HG03342 (cell line): ENCODE results near the gene ST14.

Experiments
- ATAC-seq: cut with Tn5 transposase; IDR thresholded peaks from one replicate; pipeline ENCODE4 v1.9.1; 2021; ENCODE audit warnings: mild to moderate bottlenecking, moderate library complexity; ENCODE audit not compliant: unreplicated experiment

Gene ST14

GRCh38 chr11:130133716-130134115, 25.9 kb upstream of the ST14 start:
- no peak for ATAC-seq

- ATAC-seq, result no peak
These were observed 23.5 kb upstream of the ST14 start for GRCh38 chr11:130136107-130136506.

- no peak for ATAC-seq
These were observed 21.6 kb upstream of the ST14 start for GRCh38 chr11:130137999-130138398.

- ATAC-seq, result no peak
These were observed 20.2 kb upstream of the ST14 start for GRCh38 chr11:130139401-130139800.

- ATAC-seq, result no peak
These were observed 17.8 kb upstream of the ST14 start for GRCh38 chr11:130141561-130142341.

- no peak for ATAC-seq
These were observed 15.4 kb upstream of the ST14 start for GRCh38 chr11:130144141-130144540.

- no peak for ATAC-seq
These were observed 14.7 kb upstream of the ST14 start for GRCh38 chr11:130144861-130145281.

GRCh38 chr11:130145311-130145812, 14.2 kb upstream of the ST14 start:
- ATAC-seq, result no peak

- no peak for ATAC-seq
These were observed 13.4 kb upstream of the ST14 start for GRCh38 chr11:130145975-130146776.

- ATAC-seq, result no peak
These were observed 12.8 kb upstream of the ST14 start for GRCh38 chr11:130146796-130147195.

GRCh38 chr11:130148796-130149326, 10.7 kb upstream of the ST14 start:
- no peak for ATAC-seq

GRCh38 chr11:130150790-130151189, 8.8 kb upstream of the ST14 start:
- no peak for ATAC-seq

- ATAC-seq, result no peak
These were observed 8.4 kb upstream of the ST14 start for GRCh38 chr11:130151196-130151595.

- ATAC-seq, result no peak
These were observed 3.2 kb upstream of the ST14 start for GRCh38 chr11:130156108-130157022.

- no peak for ATAC-seq
These were observed 2.5 kb upstream of the ST14 start for GRCh38 chr11:130157101-130157500.

GRCh38 chr11:130157840-130158239, 1.7 kb upstream of the ST14 start:
- ATAC-seq, result no peak

- no peak for ATAC-seq
These were observed 443 bp upstream of the ST14 start for GRCh38 chr11:130159139-130159538.

- no peak for ATAC-seq
These were observed 1.0 kb downstream of the ST14 start for GRCh38 chr11:130160498-130161155.

GRCh38 chr11:130161441-130162145, 2.0 kb downstream of the ST14 start:
- no peak for ATAC-seq

- no peak for ATAC-seq
These were observed 3.2 kb downstream of the ST14 start for GRCh38 chr11:130162733-130163132.
